ENCODE data around the gene CDK7. TPM values are rescaled to one million over a fixed set of nuclear protein-coding genes. Genes with fewer than 3 reads are reported as not detected.

Gene CDK7
- total RNA-seq, 2 donors from 2014 or later = 25.5 to 99.1 TPM

GRCh38 chr5:69326365-69326764, 91.7 kb downstream of the CDK7 start:
- H3K27me3 ChIP-seq (replicated peaks; ENCODE audit: insufficient read depth) = no peaks in the 10 kb centered on the region
- no peak for DNase-seq (ENCODE audit: low spot score)
- no peak overlapping the region for H3K27ac ChIP-seq
- no peak overlapping the region for H3K4me3 ChIP-seq
- no peak for TF ChIP-seq CTCF (IDR thresholded peaks at IDR 0.05)
- TF ChIP-seq POLR2A (IDR thresholded peaks at IDR 0.05) = no peak
- TF ChIP-seq POLR2AphosphoS5 (IDR thresholded peaks at IDR 0.05) = no peak
- 93% methylated on average over 1 of the region's 1 CpG for WGBS
- no peaks in the 10 kb centered on the region for H3K36me3 ChIP-seq
- intact Hi-C loops (cut with DNase I) = no loop called here
- no peaks in the 10 kb centered on the region for H3K4me1 ChIP-seq (replicated peaks)
- no peaks in the 10 kb centered on the region for H3K9me3 ChIP-seq

Other genes with a start within 250 kb of the CDK7 start
- 10 to 100 TPM; 72.2 to 79.3 TPM for gene SLC30A5, start 140.9 kb upstream of the CDK7 start, total RNA-seq
- 10 to 100 TPM in 1 of 2 donors, 1 to 10 TPM in 1; 9.7 to 24.3 TPM for gene CCNB1, start 67.7 kb upstream of the CDK7 start, total RNA-seq
- gene CENPH, start 45.3 kb upstream of the CDK7 start, total RNA-seq = 10 to 100 TPM in 1 of 2 donors, 1 to 10 TPM in 1; 5.3 to 17.4 TPM
- 10 to 100 TPM; 12.9 to 21.7 TPM for gene CCDC125, start 97.9 kb downstream of the CDK7 start, total RNA-seq
- 10 to 100 TPM; 21.3 to 33.0 TPM for gene AK6, start 134.6 kb downstream of the CDK7 start, total RNA-seq
- 10 to 100 TPM; 32.2 to 50.1 TPM for gene TAF9, start 134.6 kb downstream of the CDK7 start, total RNA-seq
- 10 to 100 TPM; 28.8 to 29.5 TPM for gene RAD17, start 134.9 kb downstream of the CDK7 start, total RNA-seq
- 10 to 100 TPM in 1 of 2 donors, 1 to 10 TPM in 1; 9.5 to 30.1 TPM for gene MARVELD2, start 180.2 kb downstream of the CDK7 start, total RNA-seq